OCI-LY7 (cell line): Measurements from ENCODE around the gene SOX13.

Experiments used
- EZH2phosphoT487 ChIP-seq: fragments of 200-600 bp; sonication (generic); IDR thresholded peaks from 2 replicates; pipeline ENCODE4 v1.6.1; 2018; ENCODE audit warnings: low read depth, borderline replicate concordance, mild to moderate bottlenecking, mixed run types, antibody characterized with exemption, low read length, moderate library complexity, mixed read lengths
- TF ChIP-seq, protein P1 (sequence below): fragments of 200-600 bp; sonication (generic); conservative IDR thresholded peaks from 2 replicates; pipeline ENCODE4 v1.5.1; 2014; ENCODE audit warnings: mild to moderate bottlenecking, antibody characterized with exemption, low read length, moderate library complexity, mixed read lengths

DNA sequence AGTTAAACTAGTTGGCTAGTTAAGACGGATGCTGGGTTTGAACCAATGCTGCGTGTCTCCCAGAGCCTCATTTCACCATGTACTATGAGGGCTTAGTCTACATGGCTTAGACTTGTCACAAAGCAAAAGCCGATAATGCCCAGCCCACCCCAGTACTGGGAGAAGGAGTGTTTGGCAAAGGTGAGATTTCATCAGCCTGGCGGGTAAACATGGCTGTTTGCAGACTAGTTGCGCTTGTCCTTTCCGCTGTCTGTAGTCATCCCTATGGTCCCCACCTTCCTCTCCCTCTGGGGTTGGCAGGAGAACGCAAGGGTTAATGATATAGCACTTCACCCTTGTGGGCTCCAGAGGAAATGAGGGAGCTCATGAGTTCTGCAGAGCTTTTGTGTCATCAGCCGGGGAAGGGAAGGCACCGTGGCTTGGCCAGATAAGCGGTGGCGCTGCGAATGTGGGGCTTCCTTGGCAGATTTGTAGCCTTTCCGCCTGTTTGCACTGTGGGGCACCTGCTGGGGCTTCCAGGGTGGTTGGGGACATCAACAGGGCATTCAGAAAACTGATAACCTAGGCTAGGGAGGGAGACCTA, 29.2 kb downstream of the SOX13 start:
- TF ChIP-seq, protein P1, sequence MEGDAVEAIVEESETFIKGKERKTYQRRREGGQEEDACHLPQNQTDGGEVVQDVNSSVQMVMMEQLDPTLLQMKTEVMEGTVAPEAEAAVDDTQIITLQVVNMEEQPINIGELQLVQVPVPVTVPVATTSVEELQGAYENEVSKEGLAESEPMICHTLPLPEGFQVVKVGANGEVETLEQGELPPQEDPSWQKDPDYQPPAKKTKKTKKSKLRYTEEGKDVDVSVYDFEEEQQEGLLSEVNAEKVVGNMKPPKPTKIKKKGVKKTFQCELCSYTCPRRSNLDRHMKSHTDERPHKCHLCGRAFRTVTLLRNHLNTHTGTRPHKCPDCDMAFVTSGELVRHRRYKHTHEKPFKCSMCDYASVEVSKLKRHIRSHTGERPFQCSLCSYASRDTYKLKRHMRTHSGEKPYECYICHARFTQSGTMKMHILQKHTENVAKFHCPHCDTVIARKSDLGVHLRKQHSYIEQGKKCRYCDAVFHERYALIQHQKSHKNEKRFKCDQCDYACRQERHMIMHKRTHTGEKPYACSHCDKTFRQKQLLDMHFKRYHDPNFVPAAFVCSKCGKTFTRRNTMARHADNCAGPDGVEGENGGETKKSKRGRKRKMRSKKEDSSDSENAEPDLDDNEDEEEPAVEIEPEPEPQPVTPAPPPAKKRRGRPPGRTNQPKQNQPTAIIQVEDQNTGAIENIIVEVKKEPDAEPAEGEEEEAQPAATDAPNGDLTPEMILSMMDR = no peak
- TF ChIP-seq EZH2phosphoT487 = no peak
